Liver (tissue), 9 donors: ENCODE results near the gene DCD. TPM values are rescaled to one million over a fixed set of nuclear protein-coding genes. Genes with fewer than 3 reads are reported as not detected.

Experiments used
- DNase-seq: peaks from one replicate; pipeline ENCODE4 v3.0.0-alpha.2; 2017; ENCODE audit warnings: low spot score
- H3K27ac ChIP-seq, 2 donors: one replicate each; pipeline ENCODE4 v1.7.0; 2013; ENCODE audit warnings: inconsistent platforms in 2 of 2, low read length in 2 of 2, control low read depth in 1 of 2, low read depth in 1 of 2, mild to moderate bottlenecking in 1 of 2
- H3K27me3 ChIP-seq, 4 donors: one replicate each; pipeline versions ENCODE4 v1.6.1 to v1.7.0; 2013; ENCODE audit warnings: low read length in 3 of 4, inconsistent platforms in 1 of 4, mild to moderate bottlenecking in 1 of 4, moderate library complexity in 1 of 4; ENCODE audit not compliant: control insufficient read depth in 4 of 4, insufficient read depth in 4 of 4
- H3K36me3 ChIP-seq, 4 donors: one replicate each; pipeline versions ENCODE4 v1.6.1 to v1.7.0; 2013; ENCODE audit warnings: low read length in 3 of 4, mild to moderate bottlenecking in 3 of 4, low read depth in 1 of 4, moderate library complexity in 1 of 4; ENCODE audit not compliant: control insufficient read depth in 4 of 4, insufficient read depth in 3 of 4
- H3K4me1 ChIP-seq, 4 donors: one replicate each; pipeline versions ENCODE4 v1.6.1 to v1.7.0; 2013; ENCODE audit warnings: low read length in 3 of 4, mild to moderate bottlenecking in 3 of 4, moderate library complexity in 1 of 4; ENCODE audit not compliant: control insufficient read depth in 4 of 4, insufficient read depth in 4 of 4
- H3K4me3 ChIP-seq, 3 donors: one replicate each; pipeline versions ENCODE4 v1.6.1 to v1.7.0; 2013; ENCODE audit warnings: low read length in 3 of 3, control low read depth in 1 of 3, low read depth in 1 of 3, mild to moderate bottlenecking in 1 of 3
- H3K9ac ChIP-seq, 2 donors: one replicate each; pipeline ENCODE4 v1.7.0; 2013; ENCODE audit warnings: low read length in 2 of 2, mild to moderate bottlenecking in 2 of 2, moderate library complexity in 2 of 2, control low read depth in 1 of 2, low read depth in 1 of 2
- H3K9me3 ChIP-seq, 4 donors: one replicate each; pipeline versions ENCODE4 v1.6.1 to v1.7.0; 2013; ENCODE audit warnings: low read length in 3 of 4; ENCODE audit not compliant: control insufficient read depth in 4 of 4
- ATF3 ChIP-seq: IDR thresholded peaks from 2 replicates; pipeline ENCODE4 v1.6.1; 2016; ENCODE audit warnings: antibody characterized with exemption
- CTCF ChIP-seq: fragments of 150-350 bp; IDR thresholded peaks from 2 replicates; pipeline ENCODE4 v1.5.1; 2017; ENCODE audit warnings: improper control_type of control experiment, low read depth, low read length; ENCODE audit not compliant: missing input control
- FOXA1 ChIP-seq: IDR thresholded peaks from 2 replicates; pipeline ENCODE4 v1.6.1; 2016; ENCODE audit warnings: antibody characterized with exemption
- FOXA2 ChIP-seq: IDR thresholded peaks from 2 replicates; pipeline ENCODE4 v1.6.1; 2016; ENCODE audit warnings: antibody characterized with exemption
- GABPA ChIP-seq, 2 donors: IDR thresholded peaks in 1 of 2; conservative IDR thresholded peaks in 1 of 2; 2 replicates each; pipeline ENCODE4 v1.6.1; 2016; ENCODE audit warnings: antibody characterized with exemption in 2 of 2, mild to moderate bottlenecking in 1 of 2, moderate library complexity in 1 of 2
- HNF4A ChIP-seq, 2 donors: conservative IDR thresholded peaks; 2 replicates each; pipeline ENCODE4 v1.6.1; 2016; ENCODE audit warnings: antibody characterized with exemption in 2 of 2, mild to moderate bottlenecking in 2 of 2
- HNF4G ChIP-seq: IDR thresholded peaks from 2 replicates; pipeline ENCODE4 v1.6.1; 2016; ENCODE audit warnings: antibody characterized with exemption
- JUND ChIP-seq, 2 donors: IDR thresholded peaks; 2 replicates each; pipeline ENCODE4 v1.6.1; 2016; ENCODE audit warnings: antibody characterized with exemption in 2 of 2
- NR2F2 ChIP-seq: IDR thresholded peaks from 2 replicates; pipeline ENCODE4 v1.6.1; 2016; ENCODE audit warnings: antibody characterized with exemption
- RAD21 ChIP-seq, 2 donors: IDR thresholded peaks; 2 replicates each; pipeline ENCODE4 v1.6.1; 2016; ENCODE audit warnings: antibody characterized with exemption in 2 of 2, mild to moderate bottlenecking in 2 of 2
- REST ChIP-seq: IDR thresholded peaks from 2 replicates; pipeline ENCODE4 v1.6.1; 2016; ENCODE audit warnings: antibody characterized with exemption, mild to moderate bottlenecking
- RXRA ChIP-seq, 2 donors: IDR thresholded peaks; 2 replicates each; pipeline ENCODE4 v1.6.1; 2017 to 2018; ENCODE audit warnings: antibody characterized with exemption in 2 of 2, mild to moderate bottlenecking in 1 of 2
- SP1 ChIP-seq: IDR thresholded peaks from 2 replicates; pipeline ENCODE4 v1.6.1; 2018; ENCODE audit warnings: antibody characterized with exemption, mild to moderate bottlenecking
- TAF1 ChIP-seq: conservative IDR thresholded peaks from 2 replicates; pipeline ENCODE4 v1.6.1; 2016; ENCODE audit warnings: antibody characterized with exemption, mild to moderate bottlenecking
- YY1 ChIP-seq: IDR thresholded peaks from 2 replicates; pipeline ENCODE4 v1.6.1; 2016; ENCODE audit warnings: antibody characterized with exemption, mild to moderate bottlenecking
- ZBTB33 ChIP-seq: IDR thresholded peaks from 2 replicates; pipeline ENCODE4 v1.6.1; 2016; ENCODE audit warnings: antibody characterized with exemption
- polyA plus RNA-seq, 2 donors: library from polyadenylated mRNA; stranded (reverse) in 1 of 2; unstranded in 1 of 2; fragments of 200-250 nt in 1 of 2; fragments of >200 nt in 1 of 2; fragmentation: Nextera tagmentation in 1 of 2; extraction: Ambion mirVana in 1 of 2; gene quantifications; one replicate each; pipeline versions ENCODE4 v1.2.1 to v1.2.3, GENCODE V29; 2013 to 2015
- total RNA-seq, 2 donors: library from RNA; depleted of rRNA; stranded (reverse); fragments of >200 nt; gene quantifications; one replicate each; pipeline ENCODE4 v1.2.3, GENCODE V29; 2014
- donor health status: healthy.
- donor health status: healthy.
- donor health status: healthy.
- donor health status: healthy.
- donor health status: healthy.

The DCD gene
- total and polyA plus RNA-seq, 4 donors = not detected

- DNase-seq = no peak
- Histone ChIP-seq H3K27me3 (no peaks in the 10 kb centered on the region), H3K4me3 (no peak overlapping the region), H3K9ac (no peak overlapping the region), H3K9me3 (peaks cover 0 to 2% (median 2%) of the 10 kb centered on the region in 4 donors), H3K36me3 (no peaks in the 10 kb centered on the region), H3K27ac (no peak overlapping the region), H3K4me1 (no peaks in the 10 kb centered on the region)
- TF ChIP-seq TAF1 (no peak), FOXA1 (no peak), RXRA (IDR thresholded peaks at IDR 0.05) (no peak), NR2F2 (no peak), FOXA2 (no peak), YY1 (no peak), SP1 (no peak), HNF4G (no peak), CTCF (no peak), GABPA (IDR thresholded peaks at IDR 0.05 in 1 of 2, conservative IDR thresholded peaks at IDR 0.05 in 1 of 2) (no peak), HNF4A (conservative IDR thresholded peaks at IDR 0.05) (no peak), JUND (IDR thresholded peaks at IDR 0.05) (no peak), ATF3 (no peak), RAD21 (IDR thresholded peaks at IDR 0.05) (no peak), ZBTB33 (no peak), REST (no peak)
Observed at GRCh38 chr12:54622463-54623183, 25.5 kb downstream of the DCD start.
